Iris pigment epithelial cell (primary cell): ENCODE measurements around the gene CDH23.

Experiments
- DNase-seq: peaks from one replicate; pipeline ENCODE4 v3.0.0-alpha.2; 2011; ENCODE audit warnings: low read depth

CDH23 gene

DNA sequence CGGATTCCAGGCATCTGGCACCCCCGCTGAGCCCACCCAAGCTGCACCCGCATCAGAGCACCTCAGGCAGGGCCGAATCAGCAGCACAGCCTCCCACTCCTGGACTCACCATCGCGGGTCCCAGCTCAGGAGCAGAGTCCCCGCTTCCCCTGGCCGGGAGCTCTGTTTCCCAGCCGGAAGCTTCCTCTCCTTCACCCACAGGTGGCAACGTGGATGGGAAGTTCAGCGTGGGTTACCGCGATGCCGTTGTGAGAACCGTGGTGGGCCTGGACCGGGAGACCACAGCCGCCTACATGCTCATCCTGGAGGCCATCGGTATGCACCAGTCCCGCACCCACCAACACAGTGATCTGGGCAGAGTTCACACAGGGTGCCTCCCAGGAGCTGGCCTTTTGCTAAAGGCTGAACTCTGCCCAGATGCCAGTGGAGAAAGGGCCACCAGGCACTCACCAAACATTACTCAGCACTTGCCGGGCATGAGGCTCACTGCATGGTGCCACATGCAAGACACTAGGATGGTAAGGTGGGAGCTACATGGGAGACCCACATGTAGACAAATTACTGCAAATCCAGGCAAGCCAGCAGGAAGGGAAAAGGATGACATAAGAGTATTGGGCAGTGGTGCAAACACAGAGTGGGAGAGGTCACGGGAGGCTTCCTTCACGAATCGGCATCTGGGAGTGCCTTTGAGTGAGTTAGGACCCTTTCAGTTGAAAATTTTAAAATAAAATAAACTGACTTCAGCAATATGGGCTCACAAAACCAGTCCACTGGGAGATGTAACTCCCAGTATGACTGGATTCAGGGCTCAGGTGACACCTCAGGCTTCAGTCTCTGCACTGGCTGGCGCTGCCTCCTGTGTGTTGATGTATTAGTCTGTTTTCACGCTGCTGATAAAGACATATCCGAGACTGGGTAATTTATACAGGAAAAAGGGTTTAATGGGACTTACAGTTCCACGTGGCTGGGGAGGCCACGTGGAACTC is 312.5 kb downstream of the CDH23 start:
- DNase-seq: no peak

DNA sequence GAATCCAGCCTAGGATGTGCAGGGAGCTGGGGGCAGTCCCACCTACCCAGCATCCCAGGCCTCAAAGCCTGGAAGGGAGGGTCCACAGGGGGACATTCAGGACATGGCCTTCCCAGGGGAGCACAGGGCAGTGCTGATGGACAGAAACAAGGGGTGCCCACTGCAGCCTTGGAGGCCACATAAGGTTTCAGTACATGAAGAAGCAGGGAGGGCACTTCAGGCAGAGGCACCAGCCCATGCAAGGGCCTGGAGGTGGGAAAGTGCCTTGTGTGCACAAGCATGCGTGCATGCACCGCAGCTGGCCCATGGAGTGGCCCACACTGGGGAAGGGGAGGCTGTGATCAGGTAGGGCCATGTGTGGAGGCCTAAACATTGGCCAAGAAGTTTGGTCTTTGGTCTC is 313.8 kb downstream of the CDH23 start:
- DNase-seq: no peak

DNA sequence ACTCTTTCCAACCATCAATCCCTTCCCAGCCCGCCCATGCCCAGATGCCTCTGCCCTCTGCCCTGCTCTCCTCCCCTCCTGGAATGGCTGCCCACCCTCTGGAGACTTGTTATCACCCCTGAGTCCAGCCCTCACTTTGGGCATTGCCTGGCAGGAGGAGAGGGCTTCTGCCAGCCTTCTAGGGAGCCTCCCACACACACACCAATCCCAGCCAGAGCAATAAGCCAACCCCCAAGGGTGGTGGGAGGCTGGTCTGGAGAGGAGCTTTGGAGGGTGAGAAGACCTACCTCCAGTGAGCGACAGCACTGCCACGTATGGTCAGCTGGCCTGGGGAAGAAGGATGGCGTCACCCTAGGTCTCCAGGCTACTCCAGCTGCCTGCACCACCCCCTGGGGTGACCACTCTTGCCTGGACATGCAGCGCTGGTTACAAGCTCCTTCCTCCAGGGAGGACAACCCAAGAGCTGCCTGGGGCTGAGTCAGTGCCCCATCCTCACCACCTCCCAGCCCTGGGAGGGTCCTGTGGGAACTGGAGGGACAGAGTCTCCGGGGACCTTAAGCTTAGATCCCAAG is 314.4 kb downstream of the CDH23 start:
- no peak for DNase-seq

DNA sequence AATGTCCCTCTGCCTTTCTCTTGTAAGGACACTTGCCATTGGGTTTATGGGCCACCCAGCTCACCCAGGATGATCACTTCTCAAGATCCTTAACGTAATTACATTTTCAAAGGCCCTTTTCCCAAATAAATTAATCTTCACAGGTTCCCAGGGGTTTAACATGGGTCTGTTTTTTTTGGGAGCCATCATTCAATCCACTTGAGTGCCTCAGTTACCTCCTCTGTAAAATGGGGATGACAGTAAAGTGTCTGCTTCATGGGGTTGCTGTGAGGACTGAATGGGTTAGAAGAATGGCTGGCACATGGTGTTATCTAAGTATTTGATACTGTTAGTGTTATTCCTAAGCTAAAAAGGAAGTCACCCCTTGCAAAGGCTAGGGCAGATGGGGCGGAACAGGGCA is 315.4 kb downstream of the CDH23 start:
- no peak for DNase-seq

DNA sequence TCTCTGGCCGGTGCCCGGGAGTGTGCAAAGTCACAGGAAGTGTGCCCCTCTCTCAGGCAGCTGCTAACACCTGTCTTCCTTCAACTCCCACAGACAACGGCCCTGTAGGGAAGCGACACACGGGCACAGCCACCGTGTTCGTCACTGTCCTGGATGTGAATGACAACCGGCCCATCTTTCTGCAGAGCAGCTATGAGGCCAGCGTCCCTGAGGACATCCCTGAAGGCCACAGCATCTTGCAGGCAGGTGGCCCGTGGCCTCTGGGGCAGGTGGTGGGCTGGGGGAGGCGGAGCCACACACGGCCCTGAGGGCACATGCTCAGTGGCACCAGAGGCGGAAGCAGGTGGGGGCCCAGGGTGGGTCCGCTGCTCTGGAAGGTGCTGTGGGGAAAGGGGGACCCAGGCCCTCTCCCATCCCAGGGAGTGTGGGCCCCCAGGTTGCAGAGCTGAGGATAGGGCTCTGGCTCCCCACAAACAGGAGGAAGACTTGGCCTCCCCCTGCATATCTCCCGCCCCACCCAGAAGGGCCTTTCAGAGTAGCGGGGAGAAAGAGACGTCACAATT is 315.9 kb downstream of the CDH23 start:
- no peak for DNase-seq

DNA sequence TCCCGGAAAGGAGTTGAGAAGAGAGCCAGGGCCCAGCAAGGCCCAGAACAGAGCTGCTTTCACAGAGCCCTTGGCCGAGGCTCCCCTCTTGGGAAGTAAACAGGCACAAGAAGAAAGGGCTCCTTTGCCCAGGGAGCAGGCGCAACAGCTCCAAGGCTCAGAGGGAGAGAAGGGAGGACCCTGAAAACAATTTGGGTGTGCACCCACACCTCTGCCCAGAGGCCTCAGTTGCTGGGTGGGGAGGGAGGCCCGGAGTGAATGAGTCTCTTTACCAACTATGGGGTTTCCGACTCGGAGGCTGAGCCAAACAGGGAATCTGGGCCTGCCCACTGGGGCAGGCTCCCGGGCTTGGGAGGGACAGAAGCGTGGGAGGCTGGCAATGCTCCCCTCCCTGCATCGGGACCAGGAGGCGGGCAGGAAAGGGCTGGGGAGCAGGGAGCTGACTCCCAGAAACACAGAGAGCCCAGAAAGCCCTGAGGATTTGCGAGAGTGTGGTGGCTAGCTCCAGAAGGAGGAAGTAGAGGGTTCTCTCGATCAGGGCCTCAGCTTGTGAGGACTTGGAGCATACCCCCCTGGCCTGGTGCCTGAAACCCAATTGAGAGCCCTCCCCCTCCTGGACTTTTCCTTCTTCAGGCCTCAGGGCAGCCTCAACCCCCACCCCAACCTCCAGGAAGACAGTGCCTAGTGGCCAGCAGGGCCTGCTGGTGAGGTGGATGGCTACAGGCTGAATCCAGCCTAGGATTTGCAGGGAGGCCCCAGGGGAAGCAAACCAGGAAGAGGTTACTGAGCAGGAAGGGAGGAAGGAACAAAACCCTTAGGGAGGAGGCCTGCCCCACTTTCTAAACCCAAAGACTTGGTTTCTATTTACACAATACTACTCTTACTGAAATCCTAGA is 316.7 kb downstream of the CDH23 start:
- DNase-seq: peak; percentile 64

DNA sequence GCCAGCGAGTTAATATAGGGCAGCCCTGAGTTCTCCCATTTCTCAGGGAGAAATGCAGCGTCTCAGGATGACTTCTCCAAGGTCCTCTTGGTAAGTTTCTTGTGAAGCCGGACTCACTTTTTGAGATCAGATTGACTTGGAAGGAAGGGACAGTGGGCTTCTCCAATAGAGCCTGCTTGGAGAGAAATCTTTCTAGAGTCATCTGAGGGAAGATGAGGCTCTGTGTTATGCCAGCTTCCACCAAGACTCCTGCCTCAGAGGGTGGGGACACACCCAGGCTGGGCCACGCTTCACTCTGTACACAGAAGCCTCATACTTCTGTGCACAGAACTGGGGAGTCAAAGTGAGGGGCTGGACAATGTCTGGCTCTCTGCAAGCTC is 317.3 kb downstream of the CDH23 start:
- DNase-seq: no peak

DNA sequence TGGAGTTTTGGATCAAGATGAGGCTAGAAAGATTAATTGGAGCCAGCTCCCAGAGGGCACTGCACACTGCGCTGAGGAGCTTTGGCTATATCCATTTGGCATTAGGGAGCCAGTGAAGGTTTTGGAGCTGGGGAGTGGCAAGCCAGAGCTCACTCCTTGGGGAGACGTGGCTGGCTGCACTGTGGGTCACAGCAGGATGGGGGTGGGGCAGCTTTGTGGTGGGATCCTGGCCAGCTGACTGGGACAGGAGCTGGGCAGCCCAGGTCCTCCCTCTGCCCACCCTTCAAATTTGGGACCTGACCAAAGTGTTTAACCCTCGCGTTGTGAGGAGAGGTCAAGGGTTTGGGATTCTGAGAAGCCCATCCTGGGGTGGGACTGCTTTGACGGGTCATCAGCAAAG is 317.9 kb downstream of the CDH23 start:
- DNase-seq: no peak

DNA sequence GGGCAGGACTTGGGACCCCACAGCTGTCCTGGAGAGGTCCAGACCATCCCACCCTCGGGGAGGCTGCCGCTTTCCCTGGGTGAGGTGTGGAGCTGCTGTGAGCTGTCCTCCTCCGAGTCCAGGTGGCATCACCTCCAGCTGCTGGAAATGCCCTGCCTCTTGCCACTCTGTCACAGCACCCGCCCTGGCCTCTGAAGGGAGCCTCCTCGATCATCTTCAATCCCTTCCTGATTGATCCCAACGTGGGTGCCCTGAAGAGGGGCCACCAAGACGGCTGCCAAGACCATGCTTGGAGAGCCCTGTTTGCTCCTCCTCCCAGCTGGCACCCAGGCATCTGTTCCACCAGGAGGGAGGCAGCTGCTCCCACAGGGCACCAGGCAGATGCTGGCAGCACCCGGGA is 318.3 kb downstream of the CDH23 start:
- no peak for DNase-seq

DNA sequence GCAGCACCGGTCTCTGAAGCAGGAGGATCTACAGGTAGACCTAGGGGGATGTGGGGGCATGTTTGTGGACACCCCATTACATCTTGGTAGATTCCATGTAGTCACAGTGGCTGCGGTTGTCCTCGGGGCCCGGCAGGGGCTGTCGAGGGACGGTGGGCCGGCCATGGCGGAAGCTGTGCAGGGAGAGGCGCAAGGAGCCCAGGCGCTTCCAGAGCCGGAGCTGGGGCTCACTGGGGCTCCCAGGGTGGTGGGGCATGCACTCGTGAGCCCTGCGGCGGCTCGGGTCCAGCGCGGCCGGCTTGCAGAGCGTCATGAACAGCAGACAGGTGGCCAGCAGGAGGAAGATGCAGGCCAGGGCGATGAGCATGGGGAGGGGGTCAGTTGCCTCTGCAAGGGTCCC is 319.1 kb downstream of the CDH23 start:
- no peak for DNase-seq

DNA sequence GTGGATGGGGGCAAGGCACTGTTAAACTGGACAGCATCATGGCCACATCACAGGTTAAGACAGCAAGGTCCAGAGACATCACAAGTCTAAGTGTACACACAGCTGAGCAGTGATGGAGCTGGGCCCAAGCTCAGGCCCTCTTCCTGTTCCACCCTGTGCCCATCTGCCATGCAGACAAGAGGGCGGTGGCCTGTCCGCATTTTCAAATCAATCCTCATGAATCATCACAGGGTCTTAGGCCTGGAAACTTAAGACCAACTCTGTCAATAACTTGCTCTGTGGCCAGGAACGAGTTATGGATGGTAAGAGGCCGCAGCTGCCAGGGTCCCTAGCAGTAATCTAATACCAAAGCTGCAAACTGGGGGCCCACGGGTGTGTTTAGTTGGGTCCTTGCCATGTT is 319.7 kb downstream of the CDH23 start:
- no peak for DNase-seq

DNA sequence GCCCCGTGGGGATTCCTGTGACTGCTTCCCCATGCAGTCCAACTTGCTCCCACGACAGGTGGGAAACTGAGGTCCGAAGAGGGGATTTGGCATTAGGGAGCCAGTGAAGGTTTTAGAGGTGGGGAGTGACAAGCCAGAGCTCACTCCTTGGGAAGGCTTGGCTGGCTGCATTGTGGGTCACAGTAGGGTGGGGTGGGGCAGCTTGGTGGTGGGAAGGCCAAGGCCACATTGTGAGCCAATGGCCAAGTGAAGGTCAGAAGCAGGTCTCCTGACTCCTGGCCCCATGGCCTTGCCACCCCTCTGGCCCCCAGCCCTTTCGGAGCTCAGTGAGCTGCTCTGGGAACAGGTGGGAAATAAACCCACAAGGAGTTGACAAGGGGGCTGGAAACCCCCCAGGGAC is 320.3 kb downstream of the CDH23 start:
- DNase-seq: no peak

DNA sequence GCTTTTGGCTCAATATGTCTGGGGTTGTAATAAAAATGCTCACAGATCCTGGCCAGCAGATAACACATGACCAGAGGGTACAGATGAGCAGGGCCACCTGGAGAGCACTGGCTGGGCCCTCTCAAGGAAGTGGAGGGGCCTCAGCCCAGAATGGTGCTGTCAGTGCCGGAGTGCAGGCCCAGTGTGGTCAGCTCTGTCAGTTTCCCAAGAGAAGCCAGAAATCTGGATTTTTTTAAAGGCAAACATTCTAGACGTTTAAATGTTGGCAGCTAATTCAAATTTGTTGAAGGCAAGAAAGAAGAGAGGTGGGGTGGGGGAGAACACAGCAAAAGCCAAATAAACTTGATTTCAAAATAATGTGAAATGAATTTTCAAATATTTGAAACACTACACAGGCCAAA is 320.8 kb downstream of the CDH23 start:
- no peak for DNase-seq

DNA sequence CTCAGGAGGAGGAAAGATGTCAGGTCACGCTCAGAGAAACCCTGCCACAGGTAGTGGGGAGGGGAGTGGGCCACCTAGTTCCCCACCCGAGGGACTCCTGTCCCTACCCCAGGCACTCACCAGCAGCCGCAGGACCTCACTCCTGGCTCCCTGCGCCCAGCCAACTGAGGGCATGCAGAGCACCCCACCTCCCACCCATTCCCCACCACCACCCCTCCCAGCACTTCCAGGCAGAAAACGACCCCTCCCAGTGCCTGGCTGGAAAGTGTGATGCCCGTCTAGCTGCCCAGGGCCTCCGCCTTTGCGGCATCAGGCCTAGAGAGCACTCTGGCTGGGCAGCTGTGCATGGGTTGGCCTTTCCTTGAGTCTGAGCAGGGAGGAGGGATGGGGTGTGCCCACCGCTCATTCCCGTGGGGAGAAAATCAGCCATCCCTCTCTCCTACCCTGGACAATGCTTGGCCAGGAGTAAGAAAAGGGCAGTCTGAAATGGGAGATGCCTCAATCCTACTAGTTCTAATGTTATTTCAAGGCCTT is 321.5 kb downstream of the CDH23 start:
- no peak for DNase-seq

DNA sequence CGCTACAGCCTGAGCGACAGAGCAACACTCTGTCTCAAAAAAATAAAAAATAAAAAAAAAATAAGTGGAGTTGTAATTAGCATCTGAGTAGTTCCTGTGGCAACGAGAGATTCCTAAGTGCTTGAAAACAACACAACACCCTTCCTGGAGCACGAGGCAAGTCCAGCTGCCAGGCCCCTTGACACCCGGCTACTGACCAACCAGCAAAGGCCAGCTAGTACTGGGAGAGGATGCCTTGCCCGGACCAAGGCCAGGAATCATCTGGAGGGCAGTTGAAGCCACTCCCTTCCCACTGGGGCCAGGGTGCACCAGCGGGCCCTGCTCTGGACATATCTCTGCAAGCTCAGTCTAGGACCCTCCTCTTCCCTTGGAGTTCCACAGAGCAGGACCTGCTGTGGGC is 322.3 kb downstream of the CDH23 start:
- no peak for DNase-seq

DNA sequence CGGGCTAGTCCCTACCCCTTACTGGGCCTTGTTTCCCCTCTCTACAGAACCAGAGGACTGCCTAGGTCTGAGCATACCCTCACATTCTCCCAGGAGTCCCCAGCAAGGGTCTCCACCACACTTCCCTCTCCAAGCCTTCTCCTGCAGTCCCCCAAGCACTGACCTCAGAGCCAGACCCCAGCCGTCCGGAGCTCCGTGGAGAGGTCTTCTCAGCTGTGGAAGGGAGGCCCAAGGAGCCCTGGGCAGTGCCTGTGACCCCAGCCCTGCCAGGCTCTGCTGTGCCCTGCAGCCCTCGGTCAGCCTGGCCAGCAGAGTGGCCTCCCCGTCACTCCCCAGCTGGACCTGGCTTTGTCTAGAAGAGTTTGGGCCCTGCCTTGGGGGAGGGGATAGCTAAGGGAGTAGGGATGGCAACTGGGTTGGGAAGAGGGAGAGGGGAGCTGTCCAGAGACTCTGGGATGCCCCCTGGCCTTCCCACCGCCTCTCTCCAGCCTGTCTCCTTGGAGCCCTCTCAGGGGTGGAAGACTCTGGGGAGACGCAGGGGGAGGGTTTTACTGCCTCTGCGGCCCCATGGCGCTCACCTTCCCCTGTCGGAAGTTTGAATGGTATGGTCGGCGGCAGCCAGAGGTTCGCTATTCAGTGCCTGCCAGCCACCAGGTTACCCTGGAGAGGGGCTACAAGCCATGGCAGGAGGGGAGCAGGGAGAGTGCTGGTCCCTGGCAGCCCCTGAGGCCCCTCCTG is 322.9 kb downstream of the CDH23 start, which contains the start of gene C10orf105:
C10orf105 (minus strand) TSS at position 315 of the 738 bp plus-strand sequence. CDS start 3,441 bp downstream, outside the sequence.
- no peak for DNase-seq

DNA sequence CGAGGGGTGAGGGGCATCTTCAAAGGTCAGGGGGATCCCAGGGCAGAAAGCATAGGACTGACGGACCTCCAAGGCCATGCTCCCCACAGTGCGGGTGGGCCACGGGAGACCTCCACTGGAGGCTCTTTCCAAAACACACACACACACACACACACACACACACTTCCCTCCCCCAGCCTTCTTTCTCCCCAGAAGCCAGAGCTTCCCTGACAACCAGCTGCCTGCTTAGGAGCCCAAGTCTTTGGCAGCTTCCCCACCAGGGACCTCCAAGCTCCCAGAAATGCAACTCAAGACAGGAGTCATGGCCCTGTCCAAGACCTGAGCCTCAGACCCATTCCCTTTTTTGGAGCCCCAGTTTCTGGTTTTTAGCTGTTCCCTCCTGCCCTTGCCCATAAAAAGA is 323.6 kb downstream of the CDH23 start:
- DNase-seq: no peak

DNA sequence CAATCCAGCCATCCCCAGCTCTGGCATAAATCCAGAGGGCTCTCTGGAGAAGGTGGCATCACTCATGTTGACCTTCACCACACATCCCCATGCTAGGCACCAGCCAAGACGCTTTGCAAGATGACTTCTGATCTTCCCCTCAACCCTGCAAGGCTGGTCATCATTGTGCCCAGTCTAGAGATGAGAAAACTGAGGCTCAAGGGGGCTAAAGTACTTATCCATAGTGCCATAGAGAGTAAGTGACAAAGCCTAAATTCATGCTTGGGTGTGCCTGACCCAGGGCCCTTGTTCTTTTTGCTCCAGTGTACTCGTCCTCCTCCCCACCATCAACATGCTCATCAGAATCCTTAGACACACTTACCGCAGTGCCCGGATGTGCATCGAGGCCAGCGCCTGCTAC is 324.6 kb downstream of the CDH23 start:
- DNase-seq: no peak

DNA sequence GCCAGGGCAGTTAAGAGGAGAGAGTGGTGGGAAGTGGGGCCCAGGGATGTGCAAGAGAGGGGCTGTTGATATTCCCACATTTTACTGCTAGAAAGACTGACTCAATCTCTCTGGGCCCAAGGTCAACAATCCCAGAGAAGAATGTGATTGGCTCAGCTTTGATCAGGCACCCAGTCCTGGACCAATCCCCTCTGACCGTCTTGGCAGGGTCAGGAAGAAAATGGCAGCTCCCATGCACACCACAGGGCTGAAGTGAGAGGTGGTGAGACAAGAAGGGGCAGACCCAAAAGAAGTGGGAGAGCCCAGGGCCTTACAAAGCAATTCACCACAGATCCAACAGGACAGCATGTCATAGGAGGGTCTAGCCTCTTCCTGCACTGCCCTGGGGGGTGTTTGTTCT is 326.1 kb downstream of the CDH23 start:
- DNase-seq: no peak

DNA sequence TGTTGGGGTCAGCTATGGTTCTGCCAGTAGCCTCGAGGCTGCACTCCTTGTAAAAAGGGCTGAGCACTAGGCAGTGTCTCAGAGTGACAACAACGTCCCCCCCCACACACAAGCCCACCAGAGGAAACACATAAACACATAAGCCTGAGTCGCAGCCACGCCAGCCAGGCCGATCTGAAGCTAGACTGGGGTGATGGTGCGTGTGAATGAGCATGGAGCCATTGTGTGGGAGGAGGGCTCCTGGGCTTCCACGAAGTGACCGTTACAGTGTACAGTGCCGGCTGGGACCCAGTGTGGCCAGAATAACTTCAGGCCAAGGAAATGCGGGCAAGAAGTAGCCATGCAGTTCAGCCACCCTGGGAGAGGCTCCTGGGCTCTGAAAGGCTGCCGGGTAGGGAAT is 326.6 kb downstream of the CDH23 start:
- no peak for DNase-seq

DNA sequence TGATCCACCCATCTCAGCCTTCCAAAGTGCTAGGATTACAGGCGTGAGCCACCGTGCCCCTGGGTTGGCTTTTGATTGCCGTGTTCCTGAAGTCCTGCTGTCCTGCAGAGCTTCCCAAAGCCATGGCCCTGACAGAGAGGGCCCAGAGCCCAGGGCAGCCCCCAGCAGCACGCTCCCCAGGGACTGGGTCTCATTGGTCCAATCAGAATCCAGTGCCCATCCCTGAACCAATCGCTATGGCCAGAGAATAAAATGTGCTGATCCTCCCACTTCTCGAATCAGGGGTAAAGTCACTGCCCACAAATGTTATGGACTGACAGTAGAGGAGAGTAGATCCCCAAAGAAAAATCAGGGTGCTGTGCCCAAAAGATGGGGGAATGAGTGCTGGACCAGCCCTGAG is 327.8 kb downstream of the CDH23 start:
- DNase-seq: no peak
